Ovary (tissue), 3 donors: ENCODE data around the gene DLX3.

Experiments
- CTCF ChIP-seq, 3 donors: fragments of 450-650 bp in 2 of 3; fragments of 200-600 bp in 1 of 3; IDR thresholded peaks; one replicate each; pipeline versions ENCODE4 v1.5.1 to v1.8.0; 2016 to 2022; ENCODE audit warnings: antibody characterized with exemption in 3 of 3, mild to moderate bottlenecking in 1 of 3
- EP300 ChIP-seq: sonication (generic); formaldehyde crosslinking; IDR thresholded peaks from one replicate; pipeline ENCODE4 v1.6.1; 2017; ENCODE audit warnings: antibody characterized with exemption
- POLR2A ChIP-seq: fragments of 450-650 bp; IDR thresholded peaks from one replicate; pipeline ENCODE4 v1.6.1; 2017; ENCODE audit warnings: antibody characterized with exemption, mild to moderate bottlenecking, moderate library complexity
- donor health status: DM: no; HTN: no; CAD: no.

GRCh38 chr17:50035945-50036344 is 40.9 kb upstream of the DLX3 start:
- TF ChIP-seq EP300 (no peak), CTCF (IDR thresholded peaks at IDR 0.05) (no peak), POLR2A (no peak)
